SK-N-MC (cell line): Measurements from ENCODE around the gene ASPHD2.

Experiments
- EZH2 ChIP-seq: fragments of 200-600 bp; sonication (generic); IDR thresholded peaks from one replicate; pipeline ENCODE4 v1.6.1; 2017; ENCODE audit warnings: antibody characterized with exemption
- FOXP2 ChIP-seq: optimal IDR thresholded peaks from 2 replicates; pipeline ENCODE3; 2011; ENCODE audit warnings: mild to moderate bottlenecking, moderate library complexity; ENCODE audit not compliant: insufficient read depth; ENCODE audit errors: extremely low read length, control extremely low read depth
- POLR2AphosphoS5 ChIP-seq: IDR thresholded peaks from 2 replicates; pipeline ENCODE4 v1.6.1; 2012; ENCODE audit warnings: mild to moderate bottlenecking, low read depth, low read length, borderline replicate concordance

DNA sequence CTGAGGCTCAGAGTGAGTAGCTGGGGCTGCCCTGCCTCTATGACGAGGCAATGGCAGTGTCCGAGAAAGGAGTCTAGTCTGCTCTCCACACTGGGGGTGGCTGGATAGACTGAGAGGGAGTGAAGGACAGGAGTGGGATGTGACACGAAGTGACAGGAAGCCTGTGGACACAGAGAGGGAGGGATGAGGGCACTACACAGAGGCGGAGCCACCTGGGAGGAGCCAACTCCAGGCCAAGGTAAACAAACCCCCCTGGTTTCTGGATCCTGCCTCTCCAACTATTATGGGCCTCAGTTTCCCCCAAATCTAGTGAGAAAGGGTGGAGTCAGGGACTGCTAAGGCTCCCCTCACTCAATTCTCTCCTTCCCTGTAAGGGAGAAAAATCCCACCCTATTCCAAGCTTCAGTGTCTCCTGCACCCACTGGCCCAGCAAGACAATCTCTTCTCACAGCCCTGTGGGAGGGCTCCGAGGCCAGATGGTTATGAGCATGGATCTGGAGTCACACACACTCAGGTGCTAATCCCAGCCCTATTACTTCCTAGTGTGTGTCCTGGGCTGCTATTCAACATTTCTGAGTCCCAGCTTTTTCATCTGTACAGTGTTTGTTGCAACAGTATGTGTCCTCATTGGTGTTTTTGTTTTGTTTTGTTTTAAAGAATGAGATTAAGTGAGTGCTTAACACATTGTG, 24.9 kb downstream of the ASPHD2 start:
- TF ChIP-seq POLR2AphosphoS5 (no peak), EZH2 (no peak), FOXP2 (no peak)
